ENCODE results near the gene ZNF775. TPM values are rescaled to one million over a fixed set of nuclear protein-coding genes. Genes with fewer than 3 reads are reported as not detected.

Gene ZNF775
- total RNA-seq = 5.4 and 6.2 TPM in 2 replicates

GRCh38 chr7:150378853-150379440 lies at the start of gene ZNF775:
Gene ZNF775 (plus strand): TSS chr7:150379330. CDS start chr7:150388471, 9,141 bp downstream.

GRCh38 chr7:150341263-150342120 lies 37.6 kb upstream of the ZNF775 start, which contains the start of gene RARRES2:
Gene RARRES2 (minus strand): TSS chr7:150341629. CDS start chr7:150340609, 1,020 bp downstream.

GRCh38 chr7:150368096-150368883 lies 10.8 kb upstream of the ZNF775 start, which contains the start of gene REPIN1:
Gene REPIN1 (plus strand): TSS chr7:150368822. CDS start chr7:150369712, 890 bp downstream.

Other genes starting within 250 kb of the ZNF775 start
- 0.24 and 0.97 TPM in 2 replicates for gene LRRC61, start 56.0 kb upstream of the ZNF775 start, total RNA-seq
- gene ACTR3C, start 55.8 kb upstream of the ZNF775 start, total RNA-seq = 0.65 TPM in 1 of 2 replicates, not detected in the other
- gene RARRES2, start 37.7 kb upstream of the ZNF775 start, total RNA-seq = not detected in 2 replicates
- 76.3 and 101 TPM in 2 replicates for gene REPIN1, start 10.5 kb upstream of the ZNF775 start, total RNA-seq
- not detected in 2 replicates for gene GIMAP8, start 71.3 kb downstream of the ZNF775 start, total RNA-seq
- gene GIMAP7, start 135.5 kb downstream of the ZNF775 start, total RNA-seq = not detected in 2 replicates
- not detected in 2 replicates for gene GIMAP4, start 188.1 kb downstream of the ZNF775 start, total RNA-seq

Data from hair follicle dermal papilla cell (primary cell).